Ishikawa (cell line): ENCODE results near the gene FHL2.

Experiments used
- EGR1 ChIP-seq: IDR thresholded peaks from 2 replicates; pipeline ENCODE4 v1.6.1; 2012
- EP300 ChIP-seq: IDR thresholded peaks from 2 replicates; pipeline ENCODE4 v1.6.1; 2012; ENCODE audit warnings: borderline replicate concordance
- FOXM1 ChIP-seq: IDR thresholded peaks from 2 replicates; pipeline ENCODE4 v1.6.1; 2012; ENCODE audit warnings: low read depth, borderline replicate concordance
- RAD21 ChIP-seq: IDR thresholded peaks from 2 replicates; pipeline ENCODE4 v1.6.1; 2012; ENCODE audit warnings: low read depth
- REST ChIP-seq: IDR thresholded peaks from 2 replicates; pipeline ENCODE4 v1.6.1; 2012; ENCODE audit warnings: low read depth, mild to moderate bottlenecking
- TAF1 ChIP-seq: IDR thresholded peaks from 2 replicates; pipeline ENCODE4 v1.6.1; 2012; ENCODE audit warnings: low read depth, mild to moderate bottlenecking
- TCF12 ChIP-seq: IDR thresholded peaks from 2 replicates; pipeline ENCODE4 v1.6.1; 2012; ENCODE audit warnings: low read depth
- TEAD4 ChIP-seq: IDR thresholded peaks from 2 replicates; pipeline ENCODE4 v1.6.1; 2012

FHL2 gene

GRCh38 chr2:105317937-105318336, 80.9 kb downstream of the FHL2 start:
- TF ChIP-seq TCF12 (no peak), TAF1 (no peak), EP300 (no peak), REST (no peak), FOXM1 (no peak), RAD21 (no peak), TEAD4 (no peak)

- TF ChIP-seq RAD21 = no peak
Measured at GRCh38 chr2:105315314-105315713, 83.5 kb downstream of the FHL2 start.

- TF ChIP-seq TEAD4 = no peak
- no peak for TF ChIP-seq EP300
- no peak for TF ChIP-seq TCF12
- TF ChIP-seq TAF1 = no peak
- TF ChIP-seq EGR1 = no peak
Measured at GRCh38 chr2:105313877-105314276, 85.0 kb downstream of the FHL2 start.
